HepG2 (cell line): ENCODE data around the gene HOXD1. TPM values are rescaled to one million over a fixed set of nuclear protein-coding genes. Genes with fewer than 3 reads are reported as not detected.

Experiments used
- GABPB1 ChIP-seq: IDR thresholded peaks from 2 replicates; pipeline ENCODE4 v1.6.1; 2016; ENCODE audit warnings: mild to moderate bottlenecking, missing genetic modification reagents, moderate library complexity, missing compliant biosample characterization
- HMGA1 ChIP-seq: sonication (generic); formaldehyde crosslinking; conservative IDR thresholded peaks from 2 replicates; pipeline ENCODE4 v1.4.0; 2020; ENCODE audit warnings: missing genetic modification reagents
- HOXA3 ChIP-seq: sonication (generic); formaldehyde crosslinking; IDR thresholded peaks from 2 replicates; pipeline ENCODE4 v1.5.0; 2020; ENCODE audit warnings: missing genetic modification reagents
- KAT2B ChIP-seq: fragments of 150-350 bp; IDR thresholded peaks from 2 replicates; pipeline ENCODE4 v1.6.1; 2014; ENCODE audit warnings: low read depth, low read length, borderline replicate concordance
- MAF1 ChIP-seq: sonication (generic); formaldehyde crosslinking; IDR thresholded peaks from 2 replicates; pipeline ENCODE4 v1.5.0; 2020; ENCODE audit warnings: missing genetic modification reagents, borderline replicate concordance
- MAFK ChIP-seq, 2 experiments: IDR thresholded peaks in 1 of 2; conservative IDR thresholded peaks in 1 of 2; 2 replicates each; pipeline ENCODE4 v1.6.1; 2011; ENCODE audit warnings: improper control_type of control experiment in 2 of 2, low read length in 2 of 2
- MEF2D ChIP-seq: sonication (generic); formaldehyde crosslinking; IDR thresholded peaks from 2 replicates; pipeline ENCODE4 v1.5.1; 2020; ENCODE audit warnings: mild to moderate bottlenecking, missing genetic modification reagents
- POLR2AphosphoS5 ChIP-seq: IDR thresholded peaks from 2 replicates; pipeline ENCODE4 v1.6.1; 2012; ENCODE audit warnings: low read depth, low read length
- ZBTB7B ChIP-seq: sonication (generic); formaldehyde crosslinking; IDR thresholded peaks from 2 replicates; pipeline ENCODE4 v1.4.0; 2020; ENCODE audit warnings: missing genetic modification reagents
- ZNF451 ChIP-seq: sonication (generic); formaldehyde crosslinking; IDR thresholded peaks from 2 replicates; pipeline ENCODE4 v1.5.0; 2020; ENCODE audit warnings: mild to moderate bottlenecking, missing genetic modification reagents
- ZNF556 ChIP-seq: sonication (generic); formaldehyde crosslinking; IDR thresholded peaks from 2 replicates; pipeline ENCODE4 v1.4.0; 2020; ENCODE audit warnings: mild to moderate bottlenecking, missing genetic modification reagents, borderline replicate concordance
- ZNF629 ChIP-seq: sonication (generic); formaldehyde crosslinking; conservative IDR thresholded peaks from 2 replicates; pipeline ENCODE4 v1.5.0; 2020; ENCODE audit warnings: missing genetic modification reagents
- ZNF652 ChIP-seq: IDR thresholded peaks from 2 replicates; pipeline ENCODE4 v1.6.1; 2016; ENCODE audit warnings: low read depth, borderline replicate concordance
- ZNF724P ChIP-seq: sonication (generic); formaldehyde crosslinking; IDR thresholded peaks from 2 replicates; pipeline ENCODE4 v1.8.0; 2022; ENCODE audit warnings: missing genetic modification reagents, borderline replicate concordance
- polyA plus RNA-seq, 8 experiments: library from polyadenylated mRNA; depleted of rRNA in 3 of 8; stranded (reverse) in 7 of 8; unstranded in 1 of 8; fragments of >200 nt; fragmentation: Illumina TruSeq in 4 of 8; extraction: Trizol in 4 of 8; gene quantifications; 2 replicates each; pipeline versions ENCODE4 v1.2.1 to v1.2.3, GENCODE V29; 2011 to 2016; ENCODE audit warnings: low read depth in 4 of 8, missing spikeins in 1 of 8, mixed read lengths in 1 of 8; ENCODE audit not compliant: insufficient read depth in 1 of 8
- total RNA-seq, 5 experiments: library from RNA; depleted of rRNA; stranded (reverse); fragments of >200 nt; fragmentation: Illumina TruSeq; extraction: Trizol; gene quantifications; 2 replicates each; pipeline ENCODE4 v1.2.3, GENCODE V29; 2016; ENCODE audit warnings: low read depth in 1 of 5
- TF ChIP-seq, protein P1 (sequence below), 2 experiments: IDR thresholded peaks; 2 replicates each; pipeline ENCODE4 v1.6.1; 2011 to 2012; ENCODE audit warnings: low read length in 2 of 2, borderline replicate concordance in 1 of 2, low read depth in 1 of 2, mild to moderate bottlenecking in 1 of 2, moderate library complexity in 1 of 2
- TF ChIP-seq, protein P2 (sequence below): sonication (generic); formaldehyde crosslinking; IDR thresholded peaks from 2 replicates; pipeline ENCODE4 v1.8.0; 2022; ENCODE audit warnings: missing genetic modification reagents, mild to moderate bottlenecking, inconsistent platforms, borderline replicate concordance
- TF ChIP-seq, protein P3 (sequence below): sonication (generic); formaldehyde crosslinking; IDR thresholded peaks from 2 replicates; pipeline ENCODE4 v1.4.0; 2020; ENCODE audit warnings: missing genetic modification reagents
- TF ChIP-seq, protein P4 (sequence below): sonication (generic); formaldehyde crosslinking; IDR thresholded peaks from 2 replicates; pipeline ENCODE4 v1.5.0; 2020; ENCODE audit warnings: mild to moderate bottlenecking, missing genetic modification reagents, borderline replicate concordance

HOXD1 gene
- total and polyA plus RNA-seq, 2 of the 13 experiments (the other 11 are each of a cell fraction or from before 2014, with no cell fraction given): 10.0 to 22.3 TPM

DNA sequence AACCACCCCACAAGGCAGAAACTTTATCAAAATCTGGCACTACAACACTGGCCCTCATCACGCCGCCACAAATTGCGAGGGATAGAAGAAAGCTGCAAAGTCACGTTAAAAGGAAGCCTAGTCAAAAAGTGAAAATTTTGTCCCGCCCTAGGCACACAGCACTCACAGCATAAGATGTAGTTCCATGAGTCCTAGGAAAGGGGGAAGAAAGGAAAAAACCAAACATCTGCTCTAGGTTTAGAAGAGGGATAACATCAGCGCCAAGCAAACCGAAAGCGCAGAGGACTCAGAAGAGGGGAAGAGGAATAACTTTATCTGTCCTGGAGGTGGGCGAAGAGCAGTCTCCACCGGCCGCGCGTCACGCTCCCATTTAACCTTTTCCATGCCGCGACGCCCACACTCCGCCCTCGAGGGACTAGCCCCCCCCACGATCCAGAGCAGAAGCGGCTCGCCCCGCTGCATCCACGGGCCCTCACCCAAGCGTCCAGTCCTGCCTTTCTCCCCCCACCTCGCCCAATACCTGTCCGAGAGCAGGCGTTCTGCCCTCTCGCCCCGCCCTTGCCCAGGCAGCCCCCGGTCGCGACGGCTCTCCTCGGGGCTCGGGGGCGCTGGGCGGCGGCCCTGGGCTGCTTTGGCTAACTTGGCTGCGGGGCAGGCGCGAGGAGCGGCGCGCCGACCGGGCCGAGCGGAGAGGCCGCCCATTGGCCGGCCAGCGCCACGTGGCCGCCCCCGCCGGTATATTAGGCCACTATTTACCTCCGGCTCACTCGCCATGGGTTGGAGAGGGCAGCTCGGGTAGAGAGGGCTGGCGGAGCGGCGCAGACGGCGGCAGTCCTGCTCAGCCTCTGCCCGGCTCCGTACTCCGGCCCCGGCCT, at the start of gene HOXD1 (continued):
- TF ChIP-seq, protein P1, sequence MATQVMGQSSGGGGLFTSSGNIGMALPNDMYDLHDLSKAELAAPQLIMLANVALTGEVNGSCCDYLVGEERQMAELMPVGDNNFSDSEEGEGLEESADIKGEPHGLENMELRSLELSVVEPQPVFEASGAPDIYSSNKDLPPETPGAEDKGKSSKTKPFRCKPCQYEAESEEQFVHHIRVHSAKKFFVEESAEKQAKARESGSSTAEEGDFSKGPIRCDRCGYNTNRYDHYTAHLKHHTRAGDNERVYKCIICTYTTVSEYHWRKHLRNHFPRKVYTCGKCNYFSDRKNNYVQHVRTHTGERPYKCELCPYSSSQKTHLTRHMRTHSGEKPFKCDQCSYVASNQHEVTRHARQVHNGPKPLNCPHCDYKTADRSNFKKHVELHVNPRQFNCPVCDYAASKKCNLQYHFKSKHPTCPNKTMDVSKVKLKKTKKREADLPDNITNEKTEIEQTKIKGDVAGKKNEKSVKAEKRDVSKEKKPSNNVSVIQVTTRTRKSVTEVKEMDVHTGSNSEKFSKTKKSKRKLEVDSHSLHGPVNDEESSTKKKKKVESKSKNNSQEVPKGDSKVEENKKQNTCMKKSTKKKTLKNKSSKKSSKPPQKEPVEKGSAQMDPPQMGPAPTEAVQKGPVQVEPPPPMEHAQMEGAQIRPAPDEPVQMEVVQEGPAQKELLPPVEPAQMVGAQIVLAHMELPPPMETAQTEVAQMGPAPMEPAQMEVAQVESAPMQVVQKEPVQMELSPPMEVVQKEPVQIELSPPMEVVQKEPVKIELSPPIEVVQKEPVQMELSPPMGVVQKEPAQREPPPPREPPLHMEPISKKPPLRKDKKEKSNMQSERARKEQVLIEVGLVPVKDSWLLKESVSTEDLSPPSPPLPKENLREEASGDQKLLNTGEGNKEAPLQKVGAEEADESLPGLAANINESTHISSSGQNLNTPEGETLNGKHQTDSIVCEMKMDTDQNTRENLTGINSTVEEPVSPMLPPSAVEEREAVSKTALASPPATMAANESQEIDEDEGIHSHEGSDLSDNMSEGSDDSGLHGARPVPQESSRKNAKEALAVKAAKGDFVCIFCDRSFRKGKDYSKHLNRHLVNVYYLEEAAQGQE (IDR thresholded peaks at IDR 0.05; ENCODE audit: borderline replicate concordance in 1 of 2, low read depth in 1 of 2, low read length in 2 of 2): peak in 1 of 2 experiments; percentile 48; a peak in 1 of 4 replicates
- TF ChIP-seq ZNF451 (CRISPR knock-in tag) (peak; percentile 54; the same call in 1 of the 2 replicates), ZNF556 (CRISPR knock-in tag) (0 out of 2 replicates have a peak, but pooled peaks have one; percentile 26), ZBTB7B (CRISPR knock-in tag) (no peak), MAF1 (CRISPR knock-in tag) (no peak; the same call in 1 of the 2 replicates), HOXA3 (CRISPR knock-in tag) (peak; percentile 23; the same call in 1 of the 2 replicates), POLR2AphosphoS5 (peak; percentile 69), KAT2B (no peak), GABPB1 (peak; percentile 33), ZNF652 (CRISPR knock-in tag) (peak; percentile 96), MEF2D (CRISPR knock-in tag) (peak; percentile 61), HMGA1 (CRISPR knock-in tag) (no peak), ZNF629 (CRISPR knock-in tag) (0 out of 2 replicates have a peak, but pooled peaks have one; percentile 4), ZNF724P (peak; percentile 78; the same call in 1 of the 2 replicates), MAFK (conservative IDR thresholded peaks at IDR 0.05 in 1 of 2, IDR thresholded peaks at IDR 0.05 in 1 of 2; ENCODE audit: low read length in 2 of 2) (no peak)
- TF ChIP-seq, protein P2, sequence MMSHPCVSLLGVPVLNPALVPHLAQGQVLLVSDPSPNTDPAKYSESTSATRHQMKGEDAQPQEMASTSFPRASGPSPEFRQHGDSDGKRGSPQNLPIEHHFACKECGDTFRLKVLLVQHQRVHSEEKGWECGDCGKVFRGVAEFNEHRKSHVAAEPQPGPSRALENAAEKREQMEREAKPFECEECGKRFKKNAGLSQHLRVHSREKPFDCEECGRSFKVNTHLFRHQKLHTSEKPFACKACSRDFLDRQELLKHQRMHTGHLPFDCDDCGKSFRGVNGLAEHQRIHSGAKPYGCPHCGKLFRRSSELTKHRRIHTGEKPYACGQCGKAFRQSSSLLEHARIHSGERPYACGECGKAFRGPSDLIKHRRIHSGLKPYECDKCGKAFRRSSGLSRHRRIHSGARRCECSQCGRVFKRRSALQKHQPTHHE (CRISPR knock-in tag): peak; percentile 13; the same call in 1 of the 2 replicates
- TF ChIP-seq, protein P3, sequence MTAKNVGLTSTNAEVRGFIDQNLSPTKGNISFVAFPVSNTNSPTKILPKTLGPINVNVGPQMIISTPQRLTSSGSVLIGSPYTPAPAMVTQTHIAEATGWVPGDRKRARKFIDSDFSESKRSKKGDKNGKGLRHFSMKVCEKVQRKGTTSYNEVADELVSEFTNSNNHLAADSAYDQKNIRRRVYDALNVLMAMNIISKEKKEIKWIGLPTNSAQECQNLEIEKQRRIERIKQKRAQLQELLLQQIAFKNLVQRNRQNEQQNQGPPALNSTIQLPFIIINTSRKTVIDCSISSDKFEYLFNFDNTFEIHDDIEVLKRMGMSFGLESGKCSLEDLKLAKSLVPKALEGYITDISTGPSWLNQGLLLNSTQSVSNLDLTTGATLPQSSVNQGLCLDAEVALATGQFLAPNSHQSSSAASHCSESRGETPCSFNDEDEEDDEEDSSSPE (CRISPR knock-in tag): peak; percentile 63
- TF ChIP-seq, protein P4, sequence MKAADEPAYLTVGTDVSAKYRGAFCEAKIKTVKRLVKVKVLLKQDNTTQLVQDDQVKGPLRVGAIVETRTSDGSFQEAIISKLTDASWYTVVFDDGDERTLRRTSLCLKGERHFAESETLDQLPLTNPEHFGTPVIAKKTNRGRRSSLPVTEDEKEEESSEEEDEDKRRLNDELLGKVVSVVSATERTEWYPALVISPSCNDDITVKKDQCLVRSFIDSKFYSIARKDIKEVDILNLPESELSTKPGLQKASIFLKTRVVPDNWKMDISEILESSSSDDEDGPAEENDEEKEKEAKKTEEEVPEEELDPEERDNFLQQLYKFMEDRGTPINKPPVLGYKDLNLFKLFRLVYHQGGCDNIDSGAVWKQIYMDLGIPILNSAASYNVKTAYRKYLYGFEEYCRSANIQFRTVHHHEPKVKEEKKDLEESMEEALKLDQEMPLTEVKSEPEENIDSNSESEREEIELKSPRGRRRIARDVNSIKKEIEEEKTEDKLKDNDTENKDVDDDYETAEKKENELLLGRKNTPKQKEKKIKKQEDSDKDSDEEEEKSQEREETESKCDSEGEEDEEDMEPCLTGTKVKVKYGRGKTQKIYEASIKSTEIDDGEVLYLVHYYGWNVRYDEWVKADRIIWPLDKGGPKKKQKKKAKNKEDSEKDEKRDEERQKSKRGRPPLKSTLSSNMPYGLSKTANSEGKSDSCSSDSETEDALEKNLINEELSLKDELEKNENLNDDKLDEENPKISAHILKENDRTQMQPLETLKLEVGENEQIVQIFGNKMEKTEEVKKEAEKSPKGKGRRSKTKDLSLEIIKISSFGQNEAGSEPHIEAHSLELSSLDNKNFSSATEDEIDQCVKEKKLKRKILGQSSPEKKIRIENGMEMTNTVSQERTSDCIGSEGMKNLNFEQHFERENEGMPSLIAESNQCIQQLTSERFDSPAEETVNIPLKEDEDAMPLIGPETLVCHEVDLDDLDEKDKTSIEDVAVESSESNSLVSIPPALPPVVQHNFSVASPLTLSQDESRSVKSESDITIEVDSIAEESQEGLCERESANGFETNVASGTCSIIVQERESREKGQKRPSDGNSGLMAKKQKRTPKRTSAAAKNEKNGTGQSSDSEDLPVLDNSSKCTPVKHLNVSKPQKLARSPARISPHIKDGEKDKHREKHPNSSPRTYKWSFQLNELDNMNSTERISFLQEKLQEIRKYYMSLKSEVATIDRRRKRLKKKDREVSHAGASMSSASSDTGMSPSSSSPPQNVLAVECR (CRISPR knock-in tag): peak; percentile 35; the same call in 1 of the 2 replicates
